ENCODE data around the gene XYLT1.

DNA sequence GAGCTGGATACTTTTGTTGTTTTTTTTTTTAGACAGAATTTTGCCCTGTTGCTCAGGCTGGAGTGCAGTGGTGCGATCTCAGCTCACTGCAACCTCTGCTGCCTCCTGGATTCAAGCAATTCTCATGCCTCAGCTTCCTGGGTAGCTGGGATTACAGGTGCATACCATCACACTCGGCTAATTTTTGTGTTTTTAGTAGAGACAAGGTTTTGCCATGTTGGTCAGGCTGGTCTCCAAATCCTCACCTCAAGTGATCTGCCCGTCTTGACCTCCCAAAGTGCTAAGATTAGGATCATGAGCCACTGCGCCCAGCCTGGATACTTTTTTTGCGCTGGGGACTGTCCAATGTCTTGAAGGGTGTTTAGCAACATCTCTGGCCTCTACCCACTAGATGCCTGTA lies 32.6 kb upstream of the XYLT1 start:
- TF ChIP-seq, protein P1, sequence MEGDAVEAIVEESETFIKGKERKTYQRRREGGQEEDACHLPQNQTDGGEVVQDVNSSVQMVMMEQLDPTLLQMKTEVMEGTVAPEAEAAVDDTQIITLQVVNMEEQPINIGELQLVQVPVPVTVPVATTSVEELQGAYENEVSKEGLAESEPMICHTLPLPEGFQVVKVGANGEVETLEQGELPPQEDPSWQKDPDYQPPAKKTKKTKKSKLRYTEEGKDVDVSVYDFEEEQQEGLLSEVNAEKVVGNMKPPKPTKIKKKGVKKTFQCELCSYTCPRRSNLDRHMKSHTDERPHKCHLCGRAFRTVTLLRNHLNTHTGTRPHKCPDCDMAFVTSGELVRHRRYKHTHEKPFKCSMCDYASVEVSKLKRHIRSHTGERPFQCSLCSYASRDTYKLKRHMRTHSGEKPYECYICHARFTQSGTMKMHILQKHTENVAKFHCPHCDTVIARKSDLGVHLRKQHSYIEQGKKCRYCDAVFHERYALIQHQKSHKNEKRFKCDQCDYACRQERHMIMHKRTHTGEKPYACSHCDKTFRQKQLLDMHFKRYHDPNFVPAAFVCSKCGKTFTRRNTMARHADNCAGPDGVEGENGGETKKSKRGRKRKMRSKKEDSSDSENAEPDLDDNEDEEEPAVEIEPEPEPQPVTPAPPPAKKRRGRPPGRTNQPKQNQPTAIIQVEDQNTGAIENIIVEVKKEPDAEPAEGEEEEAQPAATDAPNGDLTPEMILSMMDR (conservative IDR thresholded peaks at IDR 0.05; ENCODE audit: low read length): no peak
- no peak for TF ChIP-seq EZH2phosphoT487 (IDR thresholded peaks at IDR 0.05; ENCODE audit: borderline replicate concordance)

Data from Loucy (cell line).